ENCODE measurements around the gene GPRC5C. TPM values are rescaled to one million over a fixed set of nuclear protein-coding genes. Genes with fewer than 3 reads are reported as not detected.

GPRC5C gene
- total and polyA plus RNA-seq, 9 of the 15 experiments (the other 6 are each of a cell fraction or from before 2014, with no cell fraction given): 0.28 to 9.0 (median 4.1) TPM

DNA sequence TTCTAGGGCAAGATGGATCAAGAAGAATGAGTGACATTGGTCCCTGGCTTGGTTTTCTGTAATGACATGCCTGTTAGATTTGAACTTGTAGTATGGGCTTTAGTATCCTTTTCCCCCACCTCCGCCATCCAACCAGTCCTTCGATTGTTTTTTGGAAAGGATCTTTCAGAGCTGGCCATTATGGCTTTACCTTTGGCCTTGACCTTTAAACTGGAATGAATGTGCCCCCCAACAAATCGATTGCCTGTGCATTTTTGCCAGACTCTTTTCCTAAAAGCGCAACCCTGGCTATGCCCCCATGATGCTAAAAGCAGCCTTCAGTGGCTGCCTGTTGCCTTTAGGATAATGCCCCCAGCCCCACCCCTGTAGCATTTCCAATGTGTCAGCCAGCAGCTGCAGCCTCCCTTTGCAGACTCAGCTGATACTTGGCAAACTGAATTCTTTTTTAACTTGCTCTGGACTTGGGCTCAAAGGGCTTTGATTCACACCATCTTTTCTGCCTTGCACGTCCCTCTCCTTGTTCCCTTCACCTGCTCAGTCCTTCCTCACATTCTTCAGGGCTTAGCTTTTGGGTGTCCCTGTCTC, 4.0 kb downstream of the GPRC5C start (continued):
- TF ChIP-seq, protein P1, sequence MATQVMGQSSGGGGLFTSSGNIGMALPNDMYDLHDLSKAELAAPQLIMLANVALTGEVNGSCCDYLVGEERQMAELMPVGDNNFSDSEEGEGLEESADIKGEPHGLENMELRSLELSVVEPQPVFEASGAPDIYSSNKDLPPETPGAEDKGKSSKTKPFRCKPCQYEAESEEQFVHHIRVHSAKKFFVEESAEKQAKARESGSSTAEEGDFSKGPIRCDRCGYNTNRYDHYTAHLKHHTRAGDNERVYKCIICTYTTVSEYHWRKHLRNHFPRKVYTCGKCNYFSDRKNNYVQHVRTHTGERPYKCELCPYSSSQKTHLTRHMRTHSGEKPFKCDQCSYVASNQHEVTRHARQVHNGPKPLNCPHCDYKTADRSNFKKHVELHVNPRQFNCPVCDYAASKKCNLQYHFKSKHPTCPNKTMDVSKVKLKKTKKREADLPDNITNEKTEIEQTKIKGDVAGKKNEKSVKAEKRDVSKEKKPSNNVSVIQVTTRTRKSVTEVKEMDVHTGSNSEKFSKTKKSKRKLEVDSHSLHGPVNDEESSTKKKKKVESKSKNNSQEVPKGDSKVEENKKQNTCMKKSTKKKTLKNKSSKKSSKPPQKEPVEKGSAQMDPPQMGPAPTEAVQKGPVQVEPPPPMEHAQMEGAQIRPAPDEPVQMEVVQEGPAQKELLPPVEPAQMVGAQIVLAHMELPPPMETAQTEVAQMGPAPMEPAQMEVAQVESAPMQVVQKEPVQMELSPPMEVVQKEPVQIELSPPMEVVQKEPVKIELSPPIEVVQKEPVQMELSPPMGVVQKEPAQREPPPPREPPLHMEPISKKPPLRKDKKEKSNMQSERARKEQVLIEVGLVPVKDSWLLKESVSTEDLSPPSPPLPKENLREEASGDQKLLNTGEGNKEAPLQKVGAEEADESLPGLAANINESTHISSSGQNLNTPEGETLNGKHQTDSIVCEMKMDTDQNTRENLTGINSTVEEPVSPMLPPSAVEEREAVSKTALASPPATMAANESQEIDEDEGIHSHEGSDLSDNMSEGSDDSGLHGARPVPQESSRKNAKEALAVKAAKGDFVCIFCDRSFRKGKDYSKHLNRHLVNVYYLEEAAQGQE (IDR thresholded peaks at IDR 0.05; ENCODE audit: borderline replicate concordance): no peak
- TF ChIP-seq, protein P1 (CRISPR knock-in tag; IDR thresholded peaks at IDR 0.05; ENCODE audit: low read depth): no peak
- TF ChIP-seq, protein P2, sequence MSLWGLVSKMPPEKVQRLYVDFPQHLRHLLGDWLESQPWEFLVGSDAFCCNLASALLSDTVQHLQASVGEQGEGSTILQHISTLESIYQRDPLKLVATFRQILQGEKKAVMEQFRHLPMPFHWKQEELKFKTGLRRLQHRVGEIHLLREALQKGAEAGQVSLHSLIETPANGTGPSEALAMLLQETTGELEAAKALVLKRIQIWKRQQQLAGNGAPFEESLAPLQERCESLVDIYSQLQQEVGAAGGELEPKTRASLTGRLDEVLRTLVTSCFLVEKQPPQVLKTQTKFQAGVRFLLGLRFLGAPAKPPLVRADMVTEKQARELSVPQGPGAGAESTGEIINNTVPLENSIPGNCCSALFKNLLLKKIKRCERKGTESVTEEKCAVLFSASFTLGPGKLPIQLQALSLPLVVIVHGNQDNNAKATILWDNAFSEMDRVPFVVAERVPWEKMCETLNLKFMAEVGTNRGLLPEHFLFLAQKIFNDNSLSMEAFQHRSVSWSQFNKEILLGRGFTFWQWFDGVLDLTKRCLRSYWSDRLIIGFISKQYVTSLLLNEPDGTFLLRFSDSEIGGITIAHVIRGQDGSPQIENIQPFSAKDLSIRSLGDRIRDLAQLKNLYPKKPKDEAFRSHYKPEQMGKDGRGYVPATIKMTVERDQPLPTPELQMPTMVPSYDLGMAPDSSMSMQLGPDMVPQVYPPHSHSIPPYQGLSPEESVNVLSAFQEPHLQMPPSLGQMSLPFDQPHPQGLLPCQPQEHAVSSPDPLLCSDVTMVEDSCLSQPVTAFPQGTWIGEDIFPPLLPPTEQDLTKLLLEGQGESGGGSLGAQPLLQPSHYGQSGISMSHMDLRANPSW (CRISPR knock-in tag; IDR thresholded peaks at IDR 0.05): no peak
- TF ChIP-seq ZNF253 (CRISPR knock-in tag; conservative IDR thresholded peaks at IDR 0.05) (no peak), CBFA2T3 (IDR thresholded peaks at IDR 0.05) (no peak), STAT5A (IDR thresholded peaks at IDR 0.05; ENCODE audit: borderline replicate concordance, low read length) (no peak)
- TF ChIP-seq, protein P3, sequence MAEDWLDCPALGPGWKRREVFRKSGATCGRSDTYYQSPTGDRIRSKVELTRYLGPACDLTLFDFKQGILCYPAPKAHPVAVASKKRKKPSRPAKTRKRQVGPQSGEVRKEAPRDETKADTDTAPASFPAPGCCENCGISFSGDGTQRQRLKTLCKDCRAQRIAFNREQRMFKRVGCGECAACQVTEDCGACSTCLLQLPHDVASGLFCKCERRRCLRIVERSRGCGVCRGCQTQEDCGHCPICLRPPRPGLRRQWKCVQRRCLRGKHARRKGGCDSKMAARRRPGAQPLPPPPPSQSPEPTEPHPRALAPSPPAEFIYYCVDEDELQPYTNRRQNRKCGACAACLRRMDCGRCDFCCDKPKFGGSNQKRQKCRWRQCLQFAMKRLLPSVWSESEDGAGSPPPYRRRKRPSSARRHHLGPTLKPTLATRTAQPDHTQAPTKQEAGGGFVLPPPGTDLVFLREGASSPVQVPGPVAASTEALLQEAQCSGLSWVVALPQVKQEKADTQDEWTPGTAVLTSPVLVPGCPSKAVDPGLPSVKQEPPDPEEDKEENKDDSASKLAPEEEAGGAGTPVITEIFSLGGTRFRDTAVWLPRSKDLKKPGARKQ (CRISPR knock-in tag; IDR thresholded peaks at IDR 0.05): no peak
- TF ChIP-seq, protein P4, sequence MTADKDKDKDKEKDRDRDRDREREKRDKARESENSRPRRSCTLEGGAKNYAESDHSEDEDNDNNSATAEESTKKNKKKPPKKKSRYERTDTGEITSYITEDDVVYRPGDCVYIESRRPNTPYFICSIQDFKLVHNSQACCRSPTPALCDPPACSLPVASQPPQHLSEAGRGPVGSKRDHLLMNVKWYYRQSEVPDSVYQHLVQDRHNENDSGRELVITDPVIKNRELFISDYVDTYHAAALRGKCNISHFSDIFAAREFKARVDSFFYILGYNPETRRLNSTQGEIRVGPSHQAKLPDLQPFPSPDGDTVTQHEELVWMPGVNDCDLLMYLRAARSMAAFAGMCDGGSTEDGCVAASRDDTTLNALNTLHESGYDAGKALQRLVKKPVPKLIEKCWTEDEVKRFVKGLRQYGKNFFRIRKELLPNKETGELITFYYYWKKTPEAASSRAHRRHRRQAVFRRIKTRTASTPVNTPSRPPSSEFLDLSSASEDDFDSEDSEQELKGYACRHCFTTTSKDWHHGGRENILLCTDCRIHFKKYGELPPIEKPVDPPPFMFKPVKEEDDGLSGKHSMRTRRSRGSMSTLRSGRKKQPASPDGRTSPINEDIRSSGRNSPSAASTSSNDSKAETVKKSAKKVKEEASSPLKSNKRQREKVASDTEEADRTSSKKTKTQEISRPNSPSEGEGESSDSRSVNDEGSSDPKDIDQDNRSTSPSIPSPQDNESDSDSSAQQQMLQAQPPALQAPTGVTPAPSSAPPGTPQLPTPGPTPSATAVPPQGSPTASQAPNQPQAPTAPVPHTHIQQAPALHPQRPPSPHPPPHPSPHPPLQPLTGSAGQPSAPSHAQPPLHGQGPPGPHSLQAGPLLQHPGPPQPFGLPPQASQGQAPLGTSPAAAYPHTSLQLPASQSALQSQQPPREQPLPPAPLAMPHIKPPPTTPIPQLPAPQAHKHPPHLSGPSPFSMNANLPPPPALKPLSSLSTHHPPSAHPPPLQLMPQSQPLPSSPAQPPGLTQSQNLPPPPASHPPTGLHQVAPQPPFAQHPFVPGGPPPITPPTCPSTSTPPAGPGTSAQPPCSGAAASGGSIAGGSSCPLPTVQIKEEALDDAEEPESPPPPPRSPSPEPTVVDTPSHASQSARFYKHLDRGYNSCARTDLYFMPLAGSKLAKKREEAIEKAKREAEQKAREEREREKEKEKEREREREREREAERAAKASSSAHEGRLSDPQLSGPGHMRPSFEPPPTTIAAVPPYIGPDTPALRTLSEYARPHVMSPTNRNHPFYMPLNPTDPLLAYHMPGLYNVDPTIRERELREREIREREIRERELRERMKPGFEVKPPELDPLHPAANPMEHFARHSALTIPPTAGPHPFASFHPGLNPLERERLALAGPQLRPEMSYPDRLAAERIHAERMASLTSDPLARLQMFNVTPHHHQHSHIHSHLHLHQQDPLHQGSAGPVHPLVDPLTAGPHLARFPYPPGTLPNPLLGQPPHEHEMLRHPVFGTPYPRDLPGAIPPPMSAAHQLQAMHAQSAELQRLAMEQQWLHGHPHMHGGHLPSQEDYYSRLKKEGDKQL (CRISPR knock-in tag; IDR thresholded peaks at IDR 0.05; ENCODE audit: borderline replicate concordance): no peak
